HG02642 (cell line): ENCODE data around the gene NFIA.
A peak's percentile ranks its signal among the peaks of the same experiment; 100 is the strongest.

Experiments used
- ATAC-seq: cut with Tn5 transposase; IDR thresholded peaks from one replicate; pipeline ENCODE4 v1.9.1; 2021; ENCODE audit warnings: mild to moderate bottlenecking; ENCODE audit not compliant: unreplicated experiment, poor library complexity

The NFIA gene

DNA sequence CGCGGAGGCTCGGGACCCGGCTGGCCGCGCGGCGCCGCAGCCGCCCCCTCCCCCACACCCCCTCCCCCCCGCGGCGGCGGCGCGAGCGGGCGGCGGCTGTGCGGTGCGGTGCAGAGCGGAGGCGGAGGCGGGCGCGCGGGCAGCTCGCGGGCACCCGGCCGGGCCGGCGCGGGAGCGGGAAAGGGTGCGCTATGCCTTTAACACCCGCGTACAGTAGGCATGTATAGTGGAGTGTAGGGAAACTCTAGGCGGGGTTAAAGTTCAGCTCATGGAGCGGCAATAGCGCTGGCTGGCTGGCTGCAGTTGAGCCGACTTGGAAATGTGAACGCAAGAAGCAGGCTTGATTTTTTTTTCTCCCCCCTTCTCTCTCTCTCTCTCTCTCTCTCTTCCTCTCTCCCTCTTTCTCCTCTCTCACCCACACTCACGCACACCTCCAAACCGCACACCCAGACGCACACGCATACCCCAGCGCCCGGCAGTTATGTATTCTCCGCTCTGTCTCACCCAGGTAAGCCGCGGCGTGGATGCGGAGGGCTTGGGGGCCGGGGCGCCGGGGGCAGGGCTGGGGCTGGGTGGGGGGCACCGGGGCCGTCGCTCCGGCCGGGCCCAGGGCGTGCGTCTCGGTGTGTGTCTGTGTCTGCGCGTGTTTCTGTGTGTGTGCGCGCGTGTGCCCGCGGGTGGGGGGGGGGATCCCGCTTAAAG lies at the start of gene NFIA:
Gene NFIA, plus strand, starts transcription at position 251 of the 702 bp plus-strand sequence.
- ATAC-seq = no peak

DNA sequence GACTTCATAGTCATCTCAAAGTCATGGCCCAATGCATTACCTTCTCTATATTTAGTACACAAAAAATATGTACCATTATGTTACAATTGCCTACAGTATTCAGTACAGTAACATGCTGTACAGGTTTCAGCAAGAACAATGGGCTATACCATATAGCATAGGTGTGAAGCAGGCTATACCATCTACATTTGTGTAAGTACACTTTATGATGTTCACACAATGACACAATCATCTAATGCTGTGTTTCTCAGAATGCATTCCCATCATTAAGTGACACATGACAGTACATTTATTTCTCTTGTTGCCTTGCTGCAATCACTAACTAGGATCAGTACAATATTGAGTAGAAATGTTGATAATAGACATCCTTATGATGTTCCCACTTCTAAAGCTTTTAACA lies 46.5 kb upstream of the NFIA start:
- ATAC-seq = no peak

DNA sequence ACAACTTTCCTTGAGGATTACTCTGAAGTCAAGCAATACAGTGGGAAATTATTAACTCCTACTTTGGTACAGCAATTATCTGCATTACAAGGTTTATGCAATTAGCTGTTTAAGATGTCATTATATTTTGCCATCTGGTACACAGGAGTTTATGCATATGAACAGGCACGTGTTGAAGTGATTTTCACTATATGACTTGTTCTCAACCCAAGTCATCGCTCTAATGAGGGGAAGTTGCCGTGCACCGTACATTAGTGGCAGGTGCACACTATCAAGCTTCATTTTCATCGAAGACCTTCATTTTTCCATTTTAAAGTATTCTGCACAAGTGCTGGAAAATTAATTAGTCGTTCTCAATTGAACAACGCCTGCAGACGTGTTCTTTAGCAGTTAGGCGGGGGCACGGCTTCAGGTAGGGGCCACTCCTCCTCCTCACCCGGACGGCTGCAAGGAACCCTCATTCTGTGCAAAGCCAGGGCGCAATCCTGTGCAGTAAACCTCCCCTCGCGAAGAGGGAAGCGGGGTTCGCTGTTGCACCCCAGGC lies 39.8 kb upstream of the NFIA start:
- ATAC-seq = no peak

DNA sequence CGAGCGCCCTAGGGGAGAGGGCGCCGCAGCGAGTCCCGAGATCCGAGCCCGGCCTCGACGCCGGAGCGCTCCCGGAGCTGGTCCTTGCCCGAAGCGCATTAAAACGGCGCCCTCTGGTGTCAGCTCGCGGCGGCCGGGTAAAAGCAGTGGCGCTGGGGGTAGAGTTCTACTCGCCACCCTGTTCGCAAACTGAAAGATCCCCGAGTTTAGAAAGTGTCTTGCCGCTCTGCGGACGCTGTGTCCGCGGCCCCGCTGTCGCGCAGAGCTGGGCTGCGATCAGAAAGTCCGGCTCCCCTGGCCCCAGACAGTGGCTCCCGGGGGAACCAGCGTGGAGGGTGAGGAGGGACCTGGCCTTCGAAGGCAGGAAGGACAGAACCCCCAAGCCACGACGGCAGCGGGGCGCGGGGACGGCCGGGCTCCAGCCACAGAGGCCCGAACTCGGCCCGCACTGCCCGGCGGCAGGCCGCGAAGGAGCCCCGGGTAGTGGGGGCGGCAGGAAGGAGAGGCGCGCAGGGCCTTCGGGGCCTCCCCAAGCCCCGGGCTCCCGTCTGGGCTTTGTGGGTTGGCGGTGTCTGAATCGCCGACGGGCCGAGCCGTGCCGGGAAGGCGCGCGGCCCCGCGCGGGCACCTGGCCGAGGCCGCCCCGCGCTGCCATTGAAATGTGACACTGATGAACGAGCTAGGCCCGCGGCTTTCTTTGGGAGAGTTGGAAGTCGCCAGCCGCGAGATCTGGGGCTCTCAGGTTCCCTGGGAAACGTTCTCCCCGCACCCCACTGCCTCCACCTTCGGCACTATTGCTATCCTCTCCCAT lies 39.1 kb upstream of the NFIA start:
- ATAC-seq = peak; percentile 84

DNA sequence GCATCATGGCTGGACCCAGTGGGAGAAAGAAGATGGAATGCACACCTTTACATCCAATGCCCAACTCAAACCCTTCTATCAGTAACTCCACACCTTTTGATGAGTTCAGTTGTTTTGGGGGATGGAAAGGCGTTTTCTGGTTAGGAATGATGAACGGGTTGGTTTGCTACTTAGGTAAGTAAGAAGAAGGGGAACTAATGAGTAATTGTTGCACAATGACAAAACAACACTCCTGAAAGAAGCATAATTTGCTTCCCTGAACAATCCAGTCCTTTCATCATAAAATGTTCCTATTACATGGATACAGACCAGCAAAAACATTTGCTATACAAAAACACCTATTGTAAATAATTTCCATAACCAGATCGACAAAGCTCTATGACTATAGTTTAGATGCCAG lies 35.9 kb upstream of the NFIA start:
- ATAC-seq = no peak

DNA sequence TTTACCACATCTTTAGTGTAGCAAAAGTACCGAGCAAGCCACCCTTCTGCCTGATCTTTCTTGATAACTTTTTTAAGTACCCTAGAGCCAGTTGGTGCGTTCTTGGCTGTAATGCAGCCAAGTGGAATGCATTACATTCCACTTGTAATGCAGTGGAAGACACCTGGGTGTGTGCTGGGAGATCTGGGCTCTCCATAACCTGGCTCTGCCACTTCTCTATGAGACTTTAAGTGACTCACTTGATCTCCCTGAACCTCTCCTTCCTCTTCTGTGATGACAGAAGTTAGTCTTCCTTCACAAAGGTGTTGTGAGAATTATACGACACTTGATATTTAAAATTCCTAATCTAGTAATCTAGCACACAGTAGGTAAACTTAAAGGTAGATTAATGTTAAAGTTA lies 35.3 kb upstream of the NFIA start:
- no peak for ATAC-seq

DNA sequence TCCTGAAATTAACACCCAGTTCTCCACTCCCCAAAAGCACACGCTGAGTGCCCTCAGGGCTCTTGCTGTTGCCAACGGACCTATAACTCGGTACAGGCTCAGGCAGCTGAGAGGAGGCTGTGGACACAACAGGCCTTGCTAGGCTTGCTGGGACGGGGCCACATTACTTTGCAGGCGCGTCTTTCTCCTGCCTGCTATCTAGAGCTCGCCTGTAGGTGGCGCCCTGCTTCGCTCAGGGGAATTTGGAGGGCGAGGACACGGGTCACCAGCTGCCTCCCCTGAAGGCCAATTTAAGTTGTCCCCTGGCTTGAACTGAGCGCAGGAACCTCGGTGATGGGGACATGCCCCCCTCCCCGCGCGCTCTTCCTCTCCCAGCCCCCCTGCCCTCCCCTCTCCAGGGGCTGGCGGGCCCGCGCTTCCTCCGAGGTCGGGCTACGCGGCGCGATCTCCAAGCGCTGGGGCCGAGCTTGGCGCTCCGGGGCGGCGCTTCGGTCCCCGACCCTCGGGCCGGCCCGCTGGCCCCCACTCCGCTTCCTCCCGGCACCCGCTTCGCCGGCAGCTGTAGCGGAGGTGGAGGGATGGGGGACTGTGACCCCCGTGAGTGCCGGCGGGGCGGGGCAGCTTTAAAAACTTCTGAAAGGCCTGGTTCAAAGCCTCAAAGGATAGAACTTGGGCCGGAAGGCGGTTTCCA lies 32.4 kb upstream of the NFIA start:
- peak; percentile 73 for ATAC-seq

DNA sequence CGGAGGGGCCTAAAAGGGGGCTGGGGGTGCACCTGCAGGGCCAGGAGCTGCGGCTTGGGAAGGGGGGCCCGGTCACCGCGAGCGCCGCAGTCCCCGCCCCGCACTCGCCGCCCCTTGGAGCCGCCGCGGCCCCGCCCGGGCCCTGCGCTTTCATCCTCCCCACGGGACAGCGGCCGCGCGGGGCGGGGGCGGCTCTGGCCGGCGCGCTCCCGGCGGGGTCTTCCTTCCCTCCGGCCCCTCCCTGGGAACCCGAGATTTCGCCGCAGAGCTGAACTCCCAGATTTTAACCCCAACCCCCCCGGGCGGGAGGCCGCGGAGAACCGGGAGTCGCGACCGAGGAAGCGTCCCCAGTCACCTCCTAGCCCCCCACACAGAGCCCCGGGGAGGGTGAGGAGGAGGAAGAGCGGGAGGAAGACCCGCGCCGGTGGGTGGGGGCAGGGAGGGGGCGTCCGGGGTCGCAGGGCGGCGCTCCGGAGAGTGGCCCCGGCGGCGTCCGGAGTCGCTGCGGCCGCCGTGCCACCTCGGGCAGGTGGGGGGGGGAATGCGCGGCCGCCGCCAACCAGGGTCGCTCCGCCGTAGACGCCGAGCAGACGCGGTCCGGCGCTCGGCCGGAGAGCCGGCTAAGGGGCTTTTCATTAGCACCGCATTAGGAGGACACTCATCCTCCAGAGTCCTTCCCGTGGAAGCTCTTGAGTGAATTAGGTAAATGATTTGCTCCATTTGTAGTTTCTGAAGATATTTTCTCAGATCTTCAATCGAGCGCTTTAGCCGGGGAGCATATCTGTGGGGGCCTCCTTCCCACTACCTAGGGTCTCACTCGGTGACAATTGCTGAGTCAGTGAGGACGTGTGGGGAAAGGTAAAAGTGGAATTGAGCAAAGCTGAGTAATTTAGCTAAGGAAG lies 31.6 kb upstream of the NFIA start:
- ATAC-seq = peak; percentile 27

DNA sequence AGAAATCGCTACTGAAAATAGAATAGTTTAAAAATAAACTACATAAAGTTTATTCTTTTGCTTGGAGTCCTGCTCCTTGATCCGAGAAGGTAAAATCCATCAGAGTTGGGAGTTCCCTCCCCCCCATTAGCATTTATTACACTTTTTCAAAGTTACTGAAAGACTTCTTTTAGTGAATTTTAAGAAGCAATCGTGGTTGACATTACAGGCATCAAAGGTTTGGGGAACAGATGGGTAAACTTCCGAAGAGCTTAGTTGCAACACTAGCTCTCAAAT lies 31.0 kb upstream of the NFIA start:
- no peak for ATAC-seq

DNA sequence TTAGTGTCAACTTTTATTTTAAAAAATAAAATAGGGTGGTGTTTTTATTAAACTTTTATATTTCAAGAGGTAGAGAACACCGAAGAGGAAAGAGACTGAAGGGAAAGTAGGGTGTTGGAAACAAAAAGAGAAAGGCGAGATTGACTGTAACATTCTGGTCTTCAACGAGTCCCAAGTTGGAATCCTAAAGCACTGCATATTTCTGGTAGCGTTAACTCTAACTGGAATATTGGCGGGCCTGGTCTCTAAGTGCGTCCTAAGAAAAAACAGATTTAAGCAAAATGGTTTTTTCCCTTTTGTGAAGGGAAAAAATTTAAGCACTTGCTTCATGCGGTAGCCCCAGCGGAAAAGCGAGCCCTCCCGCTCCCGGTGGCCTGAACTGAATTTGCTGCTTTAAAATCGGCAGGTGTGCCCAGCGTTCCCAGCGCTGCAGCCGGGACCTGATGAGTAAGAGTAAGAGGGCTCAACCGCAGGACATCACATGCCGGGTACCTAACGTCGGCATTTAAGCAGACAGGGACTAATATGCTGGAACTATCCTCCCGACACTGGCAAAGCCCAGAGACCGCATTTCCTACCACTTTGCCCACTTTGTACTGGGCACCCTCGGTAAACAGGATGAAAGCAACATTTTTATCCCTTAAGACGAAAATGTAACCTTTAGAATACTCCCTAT lies 30.5 kb upstream of the NFIA start:
- no peak for ATAC-seq

DNA sequence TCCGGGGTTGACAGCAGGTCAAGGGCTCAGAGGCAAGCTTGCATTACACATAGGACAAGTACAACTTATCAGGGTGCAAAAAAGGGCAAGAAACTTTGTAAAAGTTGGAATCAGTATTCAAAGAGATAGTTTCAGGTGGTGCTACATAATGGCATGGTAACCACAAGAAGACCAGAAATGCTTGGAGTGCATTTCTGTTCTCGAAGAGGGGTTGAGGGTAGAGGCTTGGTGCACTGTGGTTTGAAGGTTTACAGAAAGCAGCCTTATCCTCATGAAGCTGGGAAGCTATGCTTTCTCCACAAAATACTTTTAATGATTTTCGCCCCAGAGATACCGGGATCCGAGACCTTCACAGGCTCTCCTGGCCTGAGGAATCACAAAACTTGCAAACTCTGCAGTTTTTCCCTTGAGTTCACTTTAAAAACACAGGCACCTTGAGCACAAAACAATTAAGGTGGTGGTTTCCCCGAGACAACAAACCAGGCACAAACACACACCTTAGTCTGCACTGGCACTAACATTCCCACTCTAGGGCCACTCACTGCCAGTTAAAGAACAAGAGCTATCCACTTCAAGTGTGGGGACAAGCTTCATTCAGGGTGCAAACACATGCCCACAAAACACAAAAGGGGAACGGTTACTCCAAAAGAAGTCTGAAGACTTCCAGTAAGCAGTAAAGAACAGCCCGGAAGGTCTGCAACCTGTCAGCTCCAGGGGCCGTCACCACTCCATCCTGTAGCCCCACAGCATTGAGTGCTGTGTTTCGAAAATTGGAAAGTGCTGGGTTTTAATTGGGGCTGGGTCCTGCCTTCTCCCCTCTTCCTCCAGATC lies 29.8 kb upstream of the NFIA start:
- no peak for ATAC-seq

DNA sequence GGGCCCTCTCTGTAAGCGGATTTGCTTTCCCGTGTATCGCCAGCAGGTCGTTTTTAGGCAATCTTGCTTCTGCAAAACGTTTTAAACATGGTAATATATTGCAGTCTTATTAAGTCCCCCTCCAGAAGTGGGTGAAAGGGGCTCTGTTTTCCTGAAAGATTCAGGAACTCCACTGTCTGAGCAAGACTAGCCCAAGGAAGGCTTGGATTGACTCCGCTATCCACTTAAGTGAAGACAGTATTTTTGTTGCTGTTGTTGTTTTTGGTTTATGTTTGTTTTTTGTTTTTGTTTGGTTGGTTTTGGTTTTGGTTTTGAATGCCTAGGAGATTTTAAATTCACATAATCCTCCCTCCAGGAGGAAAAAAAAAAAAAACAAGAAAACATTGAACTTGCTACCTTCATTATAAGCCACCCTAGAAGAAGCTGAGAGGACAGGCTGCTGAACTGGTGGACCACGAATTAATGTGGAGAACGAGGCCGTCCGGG lies 29.1 kb upstream of the NFIA start:
- ATAC-seq = no peak

DNA sequence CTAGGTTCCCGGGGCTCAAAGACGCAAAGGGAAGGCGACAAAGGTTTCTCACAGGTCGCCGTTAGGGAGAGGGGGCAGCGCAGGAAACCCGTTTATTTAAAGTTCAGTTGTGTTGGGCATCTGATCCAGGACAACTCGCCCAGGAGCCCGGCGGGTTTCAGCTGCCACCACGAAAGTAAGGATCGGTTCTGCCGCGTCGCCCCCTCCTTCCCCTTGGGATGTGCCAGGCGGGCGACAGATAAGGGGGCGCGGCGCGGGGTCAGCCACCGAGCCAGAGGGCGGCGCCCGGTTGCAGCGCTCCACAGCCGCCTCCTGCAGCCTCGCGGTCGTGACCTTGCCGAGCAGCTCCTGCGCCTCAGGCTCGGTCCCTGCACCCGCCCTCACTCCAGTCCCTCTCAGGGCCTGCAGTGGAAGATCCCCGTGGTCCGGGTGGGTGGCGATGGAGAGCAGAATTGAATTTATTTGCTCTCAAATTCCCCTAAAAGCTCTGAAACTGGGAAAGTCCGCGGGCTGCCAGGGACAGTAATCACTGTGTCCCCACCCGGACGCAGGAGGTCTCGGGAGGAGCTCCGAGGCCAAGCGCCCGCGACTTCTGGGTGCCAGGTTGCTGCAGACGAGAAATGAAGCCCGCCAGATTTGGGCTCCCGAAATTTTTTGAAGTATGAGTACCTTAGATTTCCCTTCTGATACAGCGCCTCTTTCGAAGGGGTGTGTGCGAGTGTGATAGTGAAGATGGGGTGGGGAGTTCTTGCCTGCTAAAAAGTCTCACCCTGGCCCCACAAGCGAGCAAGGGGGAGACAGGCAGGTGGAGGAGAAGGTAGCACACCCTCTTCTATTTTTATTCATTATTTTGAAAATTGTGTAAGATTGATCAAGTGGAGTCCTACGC lies 28.4 kb upstream of the NFIA start:
- no peak for ATAC-seq

DNA sequence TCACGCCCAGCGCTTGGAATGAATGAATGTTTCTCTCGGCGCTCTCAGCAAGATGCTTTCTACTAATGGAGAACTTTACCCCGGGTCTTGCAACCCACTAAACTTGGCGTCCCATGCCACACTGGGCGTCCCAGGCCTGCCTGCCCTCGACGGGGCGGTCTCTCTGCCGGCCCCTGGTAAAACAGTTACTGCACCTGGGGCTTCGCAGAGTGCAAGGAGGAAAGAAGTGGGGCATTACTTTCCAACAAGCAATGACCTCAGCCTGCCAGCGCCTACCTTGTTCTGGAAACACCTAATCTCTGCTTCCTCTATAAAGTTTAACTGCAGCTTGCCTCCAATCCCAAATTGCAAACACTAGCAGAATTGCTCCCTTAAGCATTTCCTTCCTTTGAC lies 27.8 kb upstream of the NFIA start:
- ATAC-seq = no peak

DNA sequence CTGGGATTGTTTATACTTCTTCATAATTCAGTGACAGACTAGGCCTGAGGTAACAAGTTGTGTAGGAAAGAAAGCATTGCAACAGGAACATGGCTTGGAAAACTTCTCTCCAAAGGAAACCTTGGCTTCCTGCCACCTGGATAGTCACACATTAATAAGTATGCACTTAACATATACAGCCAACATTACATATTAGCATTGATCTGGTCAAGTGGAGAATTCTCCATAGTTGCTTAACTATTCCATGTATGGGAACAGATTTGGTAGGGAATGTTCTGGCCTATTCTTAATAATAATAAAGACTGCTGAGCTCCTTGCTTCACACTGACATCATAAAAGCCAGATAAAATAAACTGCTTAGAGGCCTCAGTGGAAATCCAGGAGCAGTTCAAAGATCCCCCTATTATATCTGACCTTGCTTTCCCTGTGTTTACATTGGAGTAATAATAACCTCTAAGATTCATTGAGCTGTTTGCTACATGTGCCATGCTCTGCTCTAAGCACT lies 27.2 kb upstream of the NFIA start:
- no peak for ATAC-seq

DNA sequence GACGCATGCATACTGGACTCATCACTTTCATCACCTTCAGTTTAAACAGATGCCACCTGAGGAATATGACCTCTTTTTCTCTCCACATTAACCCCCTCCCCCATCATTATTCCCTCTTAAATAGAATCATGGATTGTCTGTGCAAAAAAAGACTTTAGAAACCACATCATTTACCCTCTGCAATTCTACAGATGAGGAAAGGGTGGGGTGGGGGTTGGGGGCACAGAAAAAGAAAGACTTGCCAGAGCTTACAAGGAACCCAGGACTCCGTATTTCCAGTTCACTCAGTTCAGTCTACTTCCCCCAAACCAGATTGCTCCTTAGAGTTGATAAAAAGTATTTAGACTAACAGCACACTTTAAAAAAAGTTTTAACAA lies 26.2 kb upstream of the NFIA start:
- no peak for ATAC-seq

DNA sequence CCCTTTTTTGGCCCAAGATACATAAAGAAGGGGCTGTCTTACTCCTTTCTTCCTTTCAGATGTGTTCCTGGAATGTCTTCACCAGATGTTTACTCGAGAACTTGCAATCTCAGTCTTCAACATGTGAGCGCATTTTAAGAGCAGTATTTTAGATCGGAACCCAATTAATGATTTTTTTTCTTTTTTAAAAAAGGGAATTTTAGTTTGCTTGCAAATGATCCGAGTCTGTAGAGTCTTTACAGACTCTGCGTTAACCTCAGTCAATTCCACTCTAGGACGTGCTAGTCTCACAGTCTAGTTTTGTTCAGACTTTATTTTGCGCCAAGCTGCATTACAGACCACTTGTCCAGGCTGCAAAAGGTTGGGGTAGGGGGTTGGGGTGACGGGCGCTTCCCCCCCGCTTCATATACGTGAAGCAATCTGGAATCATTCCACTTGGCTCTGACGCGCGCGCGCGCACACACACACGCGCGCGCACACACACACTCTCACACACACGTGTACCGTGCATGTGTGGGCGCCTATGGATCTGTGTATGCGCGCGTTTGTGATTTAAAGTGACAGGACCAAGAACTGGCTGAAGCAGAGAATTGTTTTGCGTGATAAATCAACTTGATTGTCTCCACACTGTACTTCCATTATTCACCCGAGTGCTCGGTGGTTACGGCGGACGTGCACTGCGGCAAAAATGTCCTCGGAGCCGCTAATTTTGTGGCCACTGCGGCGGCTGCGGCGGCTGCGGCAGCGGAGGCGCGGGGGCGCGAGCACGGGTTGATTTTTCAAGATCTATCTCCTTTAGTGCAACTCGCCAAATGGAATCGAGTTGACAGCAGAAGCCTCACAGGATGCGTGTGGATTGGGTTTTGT lies 25.6 kb upstream of the NFIA start:
- no peak for ATAC-seq
